LNCAP (cell line): ENCODE data around the gene CNMD.

Experiments used
- CTCF ChIP-seq: fragments of 450-650 bp; IDR thresholded peaks from 2 replicates; pipeline ENCODE4 v1.5.1; 2017; ENCODE audit warnings: mild to moderate bottlenecking

CNMD gene

GRCh38 chr13:52744842-52745375, 5.3 kb upstream of the CNMD start:
- no peak for TF ChIP-seq CTCF

- TF ChIP-seq CTCF = no peak
Measured at GRCh38 chr13:52743988-52744387, 4.4 kb upstream of the CNMD start.

- TF ChIP-seq CTCF = no peak
Measured at GRCh38 chr13:52743569-52743968, 3.9 kb upstream of the CNMD start.

- no peak for TF ChIP-seq CTCF
Measured at GRCh38 chr13:52738719-52739467, 727 bp downstream of the CNMD start.

- TF ChIP-seq CTCF = no peak
Measured at GRCh38 chr13:52737965-52738364, 1.7 kb downstream of the CNMD start.

GRCh38 chr13:52737451-52737850, 2.2 kb downstream of the CNMD start:
- no peak for TF ChIP-seq CTCF

- TF ChIP-seq CTCF = no peak
Measured at GRCh38 chr13:52736891-52737290, 2.7 kb downstream of the CNMD start.
